ENCODE measurements around the gene DEDD2.

The DEDD2 gene

GRCh38 chr19:42254089-42254849, 36.8 kb upstream of the DEDD2 start:
- no peak for TF ChIP-seq CTCF (IDR thresholded peaks at IDR 0.05; ENCODE audit: low read length, missing control alignments)
- peak overlapping the region; percentile 97 for H3K4me3 ChIP-seq (replicated peaks; ENCODE audit: low read depth, low read length)
- DNase-seq (ENCODE audit: low read depth), result peak; percentile 57

GRCh38 chr19:42253245-42254088, 36.0 kb upstream of the DEDD2 start:
- TF ChIP-seq CTCF (IDR thresholded peaks at IDR 0.05; ENCODE audit: low read length, missing control alignments), result no peak
- peak; percentile 48 for DNase-seq (ENCODE audit: low read depth)
- peak overlapping the region; percentile 97 for H3K4me3 ChIP-seq (replicated peaks; ENCODE audit: low read depth, low read length)

- DNase-seq (ENCODE audit: low read depth), result peak; percentile 50
- no peak for TF ChIP-seq CTCF (IDR thresholded peaks at IDR 0.05; ENCODE audit: low read length, missing control alignments)
- H3K4me3 ChIP-seq (replicated peaks; ENCODE audit: low read depth, low read length), result peak overlapping the region; percentile 97
Observed at GRCh38 chr19:42252365-42253244, 35.1 kb upstream of the DEDD2 start.

GRCh38 chr19:42251572-42252358, 34.3 kb upstream of the DEDD2 start:
- no peak for TF ChIP-seq CTCF (IDR thresholded peaks at IDR 0.05; ENCODE audit: low read length, missing control alignments)
- DNase-seq (ENCODE audit: low read depth), result no peak
- H3K4me3 ChIP-seq (replicated peaks; ENCODE audit: low read depth, low read length), result peak overlapping the region; percentile 97

- TF ChIP-seq CTCF (IDR thresholded peaks at IDR 0.05; ENCODE audit: low read length, missing control alignments), result no peak
- peak overlapping the region; percentile 97 for H3K4me3 ChIP-seq (replicated peaks; ENCODE audit: low read depth, low read length)
- DNase-seq (ENCODE audit: low read depth), result peak; percentile 51
Observed at GRCh38 chr19:42250666-42251531, 33.4 kb upstream of the DEDD2 start.

All from fibroblast of pulmonary artery (primary cell).